Right atrium auricular region (tissue), 2 donors: ENCODE measurements around the gene SMCO4. TPM values are rescaled to one million over a fixed set of nuclear protein-coding genes. Genes with fewer than 3 reads are reported as not detected.
"Not testable (repeated sequence)": the region's sequence is repeated elsewhere in the genome, so short reads cannot be mapped to it uniquely, and the experiment has no call there.

Experiments used
- DNase-seq: peaks from one replicate; pipeline ENCODE4 v3.0.0-alpha.2; 2019; ENCODE audit warnings: low spot score
- H3K27ac ChIP-seq, 2 donors: fragments of 200-600 bp; sonication (generic); 1 replicate in 1 of 2; 2 replicates in 1 of 2; pipeline ENCODE4 v1.5.1; 2016 to 2019
- H3K27me3 ChIP-seq, 2 donors: fragments of 200-600 bp; sonication (generic); one replicate each; pipeline versions ENCODE4 v1.5.1 to v1.6.0; 2017 to 2019
- H3K36me3 ChIP-seq: fragments of 200-600 bp; sonication (generic); one replicate; pipeline ENCODE4 v1.5.1; 2016
- H3K4me1 ChIP-seq, 2 donors: fragments of 200-600 bp; sonication (generic); one replicate each; pipeline versions ENCODE4 v1.5.1 to v1.6.0; 2017 to 2019
- H3K4me3 ChIP-seq, 2 donors: fragments of 200-600 bp; sonication (generic); 1 replicate in 1 of 2; 2 replicates in 1 of 2; pipeline ENCODE4 v1.5.1; 2017 to 2019; ENCODE audit warnings: mild to moderate bottlenecking in 1 of 2, moderate library complexity in 1 of 2
- H3K9me3 ChIP-seq, 2 donors: fragments of 200-600 bp; sonication (generic); one replicate each; pipeline ENCODE4 v1.5.1; 2019
- CTCF ChIP-seq, 2 donors: fragments of 200-600 bp; sonication (generic); IDR thresholded peaks; one replicate each; pipeline ENCODE4 v1.5.1; 2019; ENCODE audit warnings: antibody characterized with exemption in 2 of 2
- total RNA-seq, 2 donors: library from RNA; depleted of rRNA; stranded (reverse); fragments of >200 nt; gene quantifications; one replicate each; pipeline ENCODE4 v1.1.0, GENCODE V29; 2016

Gene SMCO4
- total RNA-seq, 2 donors from 2014 or later, result 37.6 to 79.8 TPM

DNA sequence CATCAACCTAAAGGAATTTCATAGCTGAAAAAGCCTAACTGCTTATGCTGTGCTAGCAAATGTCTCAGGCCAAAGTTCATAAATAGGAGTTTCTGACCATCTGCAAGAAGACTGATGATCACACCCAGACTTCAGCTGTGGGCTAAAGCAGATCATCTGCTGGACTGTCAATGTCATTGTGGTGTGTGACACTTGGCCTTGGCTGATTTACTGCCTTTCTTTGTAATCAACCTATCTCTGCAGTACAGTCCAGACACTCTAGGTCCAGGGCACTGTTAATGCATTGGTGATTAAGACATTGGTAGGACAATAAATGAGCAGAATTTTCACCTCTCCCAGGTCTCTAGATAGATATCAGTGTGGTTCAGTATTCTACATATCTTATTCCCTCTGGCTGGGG is 40.3 kb upstream of the SMCO4 start:
- Histone ChIP-seq H3K36me3 (no peaks in the 10 kb centered on the region), H3K27ac (no peak overlapping the region), H3K27me3 (no peaks in the 10 kb centered on the region), H3K4me3 (no peak overlapping the region), H3K9me3 (peaks cover 0 to 8% of the 10 kb centered on the region in 2 donors), H3K4me1 (no peaks in the 10 kb centered on the region)
- no peak for DNase-seq
- TF ChIP-seq CTCF (IDR thresholded peaks at IDR 0.05), result no peak

- H3K36me3 ChIP-seq, result no peaks in the 10 kb centered on the region
- DNase-seq, result no peak
- H3K4me1 ChIP-seq, result no peaks in the 10 kb centered on the region
- no peak for TF ChIP-seq CTCF (IDR thresholded peaks at IDR 0.05)
- no peak overlapping the region for H3K4me3 ChIP-seq
- peaks cover 0 to 8% of the 10 kb centered on the region in 2 donors for H3K9me3 ChIP-seq
- no peaks in the 10 kb centered on the region for H3K27me3 ChIP-seq
- no peak overlapping the region for H3K27ac ChIP-seq
Observed at GRCh38 chr11:93579187-93579751, 36.1 kb upstream of the SMCO4 start.

DNA sequence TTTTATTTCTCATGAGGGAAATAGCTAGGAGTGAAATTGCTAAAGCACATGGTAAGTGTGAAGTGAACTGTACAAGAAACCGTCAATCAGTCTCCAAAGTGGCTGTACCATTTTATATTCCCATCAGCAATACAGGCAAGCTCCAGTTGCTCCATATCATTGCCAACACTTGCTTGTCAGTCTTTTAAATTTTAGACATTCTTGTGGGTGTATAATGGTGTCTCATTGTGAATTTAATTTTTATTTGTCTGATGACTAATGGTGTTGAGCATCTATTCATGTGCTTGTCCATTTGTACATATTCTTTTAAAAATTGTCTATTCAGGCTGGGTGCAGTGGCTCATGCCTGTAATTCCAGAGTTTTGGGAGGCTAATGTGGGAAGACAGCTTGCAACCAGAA is 34.1 kb upstream of the SMCO4 start:
- no peaks in the 10 kb centered on the region for H3K4me1 ChIP-seq

GRCh38 chr11:93576870-93577269 is 33.7 kb upstream of the SMCO4 start:
- H3K27me3 ChIP-seq, DNase-seq, H3K27ac ChIP-seq, H3K4me1 ChIP-seq, H3K4me3 ChIP-seq, H3K9me3 ChIP-seq, H3K36me3 ChIP-seq: not testable (repeated sequence)

More for the DNA sequence above, 34.1 kb upstream of the SMCO4 start:
- Histone ChIP-seq H3K27me3 (no peaks in the 10 kb centered on the region), H3K36me3 (no peaks in the 10 kb centered on the region), H3K4me3 (no peak overlapping the region), H3K9me3 (peaks cover 0 to 8% of the 10 kb centered on the region in 2 donors), H3K27ac (no peak overlapping the region)
- no peak for DNase-seq
- TF ChIP-seq CTCF (IDR thresholded peaks at IDR 0.05), result no peak

DNA sequence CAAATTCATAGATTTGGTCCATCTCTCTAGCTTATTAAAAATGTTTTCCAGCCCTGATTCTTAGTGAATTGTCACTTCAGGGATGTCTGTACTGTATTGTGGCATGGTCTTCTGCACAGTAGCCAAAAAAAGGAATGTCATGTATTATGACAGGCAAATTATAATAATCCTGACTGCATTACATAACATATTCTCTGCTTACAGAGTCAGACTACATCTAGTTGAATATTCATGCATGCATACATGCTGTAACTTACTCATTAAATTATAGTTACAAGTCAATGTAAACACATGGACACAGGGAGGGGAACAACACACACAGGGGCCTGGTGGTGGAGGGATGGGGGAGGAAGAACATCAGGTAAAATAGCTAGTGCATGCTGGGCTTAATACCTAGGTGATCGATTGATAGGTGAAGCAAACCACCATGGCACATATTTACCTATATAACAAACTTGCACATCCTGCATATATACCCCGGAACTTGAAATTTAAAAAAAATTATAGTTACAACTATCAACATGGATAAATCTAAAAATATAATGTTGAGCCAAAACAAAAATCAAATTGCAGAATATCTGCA is 31.5 kb upstream of the SMCO4 start:
- Histone ChIP-seq H3K36me3 (no peaks in the 10 kb centered on the region), H3K27me3 (no peaks in the 10 kb centered on the region), H3K4me3 (no peak overlapping the region), H3K9me3 (peaks cover 0 to 7% of the 10 kb centered on the region in 2 donors), H3K27ac (no peak overlapping the region), H3K4me1 (no peaks in the 10 kb centered on the region)
- no peak for TF ChIP-seq CTCF (IDR thresholded peaks at IDR 0.05)
- DNase-seq, result no peak

DNA sequence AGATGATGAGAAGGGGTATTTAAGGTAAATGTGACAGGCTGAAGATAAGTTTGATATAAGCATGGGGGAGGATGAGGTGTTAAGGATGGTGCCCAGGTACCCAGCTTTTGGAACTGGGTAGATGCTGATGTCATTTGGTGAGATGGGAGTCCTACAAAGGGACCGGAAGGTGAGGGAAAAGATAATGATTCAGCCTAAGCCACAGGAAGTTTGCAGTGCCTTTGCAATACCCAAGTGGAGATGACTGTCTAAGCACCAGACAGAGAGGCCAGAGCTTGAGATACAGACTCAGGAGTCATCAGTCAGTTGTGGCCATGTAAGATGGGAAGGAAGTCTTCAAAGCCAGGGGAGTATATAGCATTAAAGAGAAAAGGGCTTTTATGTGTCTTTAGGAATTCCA is 30.0 kb upstream of the SMCO4 start:
- no peak overlapping the region for H3K4me3 ChIP-seq
- H3K9me3 ChIP-seq, result no peaks in the 10 kb centered on the region
- H3K27me3 ChIP-seq, result no peaks in the 10 kb centered on the region
- no peak for TF ChIP-seq CTCF (IDR thresholded peaks at IDR 0.05)
- peaks cover 0 to 2% of the 10 kb centered on the region in 2 donors for H3K4me1 ChIP-seq
- no peak overlapping the region for H3K27ac ChIP-seq
- H3K36me3 ChIP-seq, result no peaks in the 10 kb centered on the region
- no peak for DNase-seq
